ENCODE measurements around the gene MCCC1. TPM values are rescaled to one million over a fixed set of nuclear protein-coding genes. Genes with fewer than 3 reads are reported as not detected.

Gene MCCC1
- total RNA-seq, 1 donor from 2014 or later, result 24.1 TPM

- H3K4me3 Mint-ChIP-seq (ENCODE audit: unreplicated experiment), result no peak overlapping the region
- H3K27me3 Mint-ChIP-seq (ENCODE audit: low read depth), result no peaks in the 10 kb centered on the region
- peaks cover 11% of the 10 kb centered on the region for H3K36me3 Mint-ChIP-seq (ENCODE audit: low read depth)
- TF ChIP-seq CTCF (IDR thresholded peaks at IDR 0.05), result no peak
- H3K4me1 Mint-ChIP-seq (ENCODE audit: low read depth), result peaks cover 23% of the 10 kb centered on the region
- no peaks in the 10 kb centered on the region for H3K9me3 Mint-ChIP-seq (ENCODE audit: low read depth)
- DNase-seq (ENCODE audit: low spot score), result no peak
- H3K27ac Mint-ChIP-seq (ENCODE audit: unreplicated experiment), result no peak overlapping the region
Observed at GRCh38 chr3:183064475-183064874, 34.8 kb downstream of the MCCC1 start.

GRCh38 chr3:183061391-183062172 lies 37.7 kb downstream of the MCCC1 start:
- Mint-ChIP-seq H3K9me3 (ENCODE audit: low read depth) (no peaks in the 10 kb centered on the region), H3K4me3 (ENCODE audit: unreplicated experiment) (no peak overlapping the region), H3K27ac (ENCODE audit: unreplicated experiment) (peak overlapping the region; percentile 68), H3K4me1 (ENCODE audit: low read depth) (peaks cover 23% of the 10 kb centered on the region), H3K36me3 (ENCODE audit: low read depth) (peaks cover 8% of the 10 kb centered on the region), H3K27me3 (ENCODE audit: low read depth) (no peaks in the 10 kb centered on the region)
- no peak for TF ChIP-seq CTCF (IDR thresholded peaks at IDR 0.05)
- DNase-seq (ENCODE audit: low spot score), result no peak

- Mint-ChIP-seq H3K36me3 (ENCODE audit: low read depth) (no peaks in the 10 kb centered on the region), H3K4me3 (ENCODE audit: unreplicated experiment) (no peak overlapping the region), H3K4me1 (ENCODE audit: low read depth) (peaks cover 23% of the 10 kb centered on the region), H3K27me3 (ENCODE audit: low read depth) (no peaks in the 10 kb centered on the region), H3K27ac (ENCODE audit: unreplicated experiment) (no peak overlapping the region), H3K9me3 (ENCODE audit: low read depth) (no peaks in the 10 kb centered on the region)
- no peak for TF ChIP-seq CTCF (IDR thresholded peaks at IDR 0.05)
- no peak for DNase-seq (ENCODE audit: low spot score)
Observed at GRCh38 chr3:183058351-183058750, 40.9 kb downstream of the MCCC1 start.

GRCh38 chr3:183050706-183051105 lies 48.6 kb downstream of the MCCC1 start:
- no peak overlapping the region for H3K4me3 Mint-ChIP-seq (ENCODE audit: unreplicated experiment)
- no peaks in the 10 kb centered on the region for H3K27me3 Mint-ChIP-seq (ENCODE audit: low read depth)
- H3K9me3 Mint-ChIP-seq (ENCODE audit: low read depth), result peaks cover 11% of the 10 kb centered on the region
- peaks cover 31% of the 10 kb centered on the region for H3K36me3 Mint-ChIP-seq (ENCODE audit: low read depth)
- DNase-seq (ENCODE audit: low spot score), result no peak
- peaks cover 19% of the 10 kb centered on the region for H3K4me1 Mint-ChIP-seq (ENCODE audit: low read depth)
- no peak overlapping the region for H3K27ac Mint-ChIP-seq (ENCODE audit: unreplicated experiment)
- TF ChIP-seq CTCF (IDR thresholded peaks at IDR 0.05), result no peak

GRCh38 chr3:183046883-183047282 lies 52.4 kb downstream of the MCCC1 start:
- DNase-seq (ENCODE audit: low spot score), result no peak
- Mint-ChIP-seq H3K27me3 (ENCODE audit: low read depth) (no peaks in the 10 kb centered on the region), H3K27ac (ENCODE audit: unreplicated experiment) (peak overlapping the region; percentile 74), H3K4me3 (ENCODE audit: unreplicated experiment) (no peak overlapping the region), H3K4me1 (ENCODE audit: low read depth) (peaks cover 24% of the 10 kb centered on the region), H3K36me3 (ENCODE audit: low read depth) (peaks cover 44% of the 10 kb centered on the region), H3K9me3 (ENCODE audit: low read depth) (peaks cover 11% of the 10 kb centered on the region)
- TF ChIP-seq CTCF (IDR thresholded peaks at IDR 0.05), result no peak

Measured in chondrocyte (in vitro differentiated cells).